ENCODE measurements around the gene PLPPR4. TPM values are rescaled to one million over a fixed set of nuclear protein-coding genes. Genes with fewer than 3 reads are reported as not detected.

PLPPR4 gene
- total RNA-seq, 1 donor from 2014 or later = 0.24 TPM

DNA sequence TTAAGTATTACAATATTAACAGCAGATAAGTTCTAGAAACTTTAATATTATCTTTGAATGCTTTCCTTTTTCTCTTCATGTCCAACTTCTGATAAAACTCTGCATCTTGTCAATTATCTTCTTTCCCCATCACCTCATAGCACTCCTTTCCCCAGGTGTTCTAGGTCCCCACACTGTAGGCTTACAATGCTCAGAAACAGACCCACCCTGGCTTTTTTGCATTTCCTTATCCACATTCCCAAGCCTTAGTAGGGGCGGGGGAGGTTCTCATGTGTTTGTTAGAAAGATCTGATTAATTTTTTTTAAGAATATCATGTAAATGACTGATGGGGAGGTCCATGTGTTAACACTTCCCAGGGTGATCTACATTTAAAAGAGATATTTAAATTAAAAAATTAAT is 63.9 kb downstream of the PLPPR4 start:
- DNase-seq (ENCODE audit: missing footprints) = no peak
- ATAC-seq = no peak
- intact Hi-C loops (cut with DNase I) = no loop called here

DNA sequence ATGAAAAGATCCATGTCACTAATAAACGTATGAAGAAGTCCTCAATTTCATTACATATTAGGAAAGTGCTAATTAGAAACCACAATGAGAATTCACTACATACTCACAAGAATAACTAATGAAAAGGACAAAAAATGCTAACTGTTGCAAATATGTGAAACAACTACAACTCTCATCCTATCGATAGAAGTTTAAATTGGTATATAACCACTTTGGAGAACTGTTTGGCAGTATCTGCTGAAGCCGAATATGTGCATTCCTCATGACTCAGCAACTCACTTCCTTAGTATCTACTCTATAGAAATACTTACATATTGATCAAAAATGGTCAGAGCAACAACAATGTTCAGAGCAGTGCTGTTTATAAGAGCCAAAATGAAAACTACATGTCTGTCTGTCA is 66.8 kb downstream of the PLPPR4 start:
- ATAC-seq = no peak
- DNase-seq (ENCODE audit: missing footprints) = no peak

GRCh38 chr1:99331636-99332035 is 67.3 kb downstream of the PLPPR4 start:
- intact Hi-C loops (cut with DNase I) = no loop called here
- no peak for DNase-seq (ENCODE audit: missing footprints)
- ATAC-seq = no peak

More for the DNA sequence above, 66.8 kb downstream of the PLPPR4 start:
- intact Hi-C loops (cut with DNase I) = no loop called here

DNA sequence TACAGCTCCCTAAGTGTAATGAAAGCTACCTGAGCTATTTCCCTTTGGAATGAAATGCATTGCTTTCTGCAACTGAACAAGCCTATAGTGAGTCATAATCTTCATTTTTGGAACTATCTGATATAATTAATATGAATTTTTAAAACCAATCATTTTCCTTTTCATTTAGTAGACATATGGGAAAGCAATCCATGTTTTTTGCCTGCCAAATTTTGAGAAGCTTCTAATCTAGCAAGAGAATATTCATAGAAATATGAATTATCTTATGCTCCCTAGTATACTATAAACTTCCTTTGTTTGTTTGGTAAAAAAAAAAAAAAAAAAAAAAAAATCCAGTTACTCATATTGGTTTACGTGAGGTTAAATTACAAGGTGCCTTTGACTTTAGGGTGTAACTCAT is 68.3 kb downstream of the PLPPR4 start:
- ATAC-seq (no peak), DNase-seq (ENCODE audit: missing footprints) (no peak)
- intact Hi-C loops (cut with DNase I) = no loop called here

DNA sequence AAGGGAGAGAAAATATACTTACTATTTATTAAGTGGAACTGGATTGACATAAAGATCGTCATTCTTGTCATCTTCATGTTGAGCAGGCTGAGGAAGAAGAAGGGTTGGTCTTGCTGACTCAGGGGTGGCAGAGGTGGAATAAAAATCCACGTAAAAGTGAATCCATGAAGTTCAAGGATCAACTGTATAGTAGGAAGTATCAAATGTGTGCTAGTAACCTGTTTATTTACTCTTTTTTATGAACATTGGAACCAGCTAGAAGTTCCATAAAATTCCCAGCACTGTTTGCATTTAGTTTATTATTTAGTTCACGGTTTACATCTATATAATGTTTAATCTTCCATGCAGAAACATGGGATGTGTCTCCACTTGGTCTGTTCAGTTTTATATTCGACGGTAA is 70.7 kb downstream of the PLPPR4 start:
- ATAC-seq (no peak), DNase-seq (ENCODE audit: missing footprints) (no peak)
- intact Hi-C loops (cut with DNase I) = no loop called here

DNA sequence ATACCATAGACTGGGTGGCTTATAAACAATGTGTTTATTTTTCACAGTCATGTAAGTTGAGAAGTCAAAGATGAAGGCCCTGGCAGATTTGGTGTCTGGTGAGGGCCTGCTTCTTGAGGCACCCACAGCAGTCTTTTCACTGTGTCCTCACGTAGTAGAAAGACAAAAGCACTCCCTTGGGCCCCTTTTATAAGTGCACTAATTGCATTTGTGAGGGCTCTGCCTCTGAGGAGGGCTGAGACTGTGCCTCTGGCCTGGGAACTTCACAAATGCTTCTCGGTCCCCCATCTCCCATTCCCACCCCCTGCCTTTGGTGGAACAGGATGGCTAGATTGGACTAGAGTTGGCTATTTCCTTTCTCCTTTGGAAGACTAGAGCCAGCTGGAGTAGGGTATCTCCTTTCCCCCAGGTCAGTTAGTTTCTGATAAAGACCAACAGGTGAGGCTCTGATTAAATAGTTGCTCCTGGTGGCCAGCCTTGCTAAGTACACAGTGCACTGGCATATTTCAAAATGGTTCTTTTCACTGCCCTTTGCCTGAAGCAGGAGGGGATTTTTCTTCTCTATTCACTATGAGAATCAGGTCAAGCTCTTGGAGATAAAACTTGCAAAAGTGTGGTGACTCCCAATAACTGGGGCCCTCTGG is 82.9 kb downstream of the PLPPR4 start:
- ATAC-seq = no peak
- DNase-seq (ENCODE audit: missing footprints) = no peak
- intact Hi-C loops (cut with DNase I) = no loop called here

DNA sequence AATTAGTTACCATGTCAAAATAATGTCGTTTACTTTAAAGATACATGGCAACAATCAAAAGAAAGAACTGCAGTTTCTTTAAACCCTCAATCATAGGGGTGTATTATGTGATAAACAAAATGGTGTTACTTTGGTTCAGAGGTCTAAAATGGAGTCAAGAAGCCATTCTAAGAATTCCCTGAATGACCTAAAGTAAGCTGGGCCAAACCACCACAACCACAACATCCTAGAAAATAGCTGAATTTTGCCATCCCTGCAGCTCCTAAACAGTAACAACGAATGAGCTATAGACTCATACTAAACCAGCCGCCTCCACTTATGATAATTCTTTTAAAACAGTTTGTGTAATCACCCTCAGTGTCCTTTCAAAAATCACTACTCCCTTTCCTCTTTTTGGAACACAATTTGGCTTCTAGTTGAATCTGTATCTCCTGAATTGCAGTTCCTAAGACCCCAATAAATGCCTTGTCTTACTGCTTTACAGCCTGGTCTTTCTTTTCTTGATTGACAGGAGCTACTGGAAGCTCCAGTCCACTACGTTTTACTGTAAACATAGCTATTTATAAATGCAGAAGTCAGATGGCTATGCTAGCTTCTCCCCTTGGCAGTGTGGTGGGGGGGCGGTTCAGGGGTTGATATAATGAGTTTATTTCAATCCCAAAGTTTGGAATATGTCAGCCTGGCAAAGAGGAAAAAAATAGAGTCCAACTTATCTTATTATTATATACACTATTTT is 84.3 kb downstream of the PLPPR4 start:
- no peak for DNase-seq (ENCODE audit: missing footprints)
- intact Hi-C loops (cut with DNase I) = no loop called here
- no peak for ATAC-seq

DNA sequence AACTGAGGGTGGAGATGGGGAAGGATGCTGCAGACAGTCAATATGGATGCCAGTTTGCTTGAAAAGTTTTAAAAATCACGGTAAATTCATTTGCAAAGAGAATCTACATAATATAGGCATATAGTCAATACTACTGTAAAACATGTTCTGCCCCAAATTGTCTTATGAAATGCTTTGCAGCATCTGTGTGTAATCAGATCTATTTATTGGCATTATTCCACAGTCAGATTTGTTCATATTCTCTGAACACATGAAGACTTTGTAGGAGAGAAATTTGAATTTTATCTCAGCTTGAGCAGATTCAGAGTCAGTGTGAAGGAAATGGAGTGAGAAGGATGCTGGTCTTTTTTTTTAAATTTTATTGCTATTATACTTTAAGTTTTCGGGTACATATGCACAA is 88.5 kb downstream of the PLPPR4 start:
- intact Hi-C loops (cut with DNase I) = no loop called here
- no peak for DNase-seq (ENCODE audit: missing footprints)
- no peak for ATAC-seq

DNA sequence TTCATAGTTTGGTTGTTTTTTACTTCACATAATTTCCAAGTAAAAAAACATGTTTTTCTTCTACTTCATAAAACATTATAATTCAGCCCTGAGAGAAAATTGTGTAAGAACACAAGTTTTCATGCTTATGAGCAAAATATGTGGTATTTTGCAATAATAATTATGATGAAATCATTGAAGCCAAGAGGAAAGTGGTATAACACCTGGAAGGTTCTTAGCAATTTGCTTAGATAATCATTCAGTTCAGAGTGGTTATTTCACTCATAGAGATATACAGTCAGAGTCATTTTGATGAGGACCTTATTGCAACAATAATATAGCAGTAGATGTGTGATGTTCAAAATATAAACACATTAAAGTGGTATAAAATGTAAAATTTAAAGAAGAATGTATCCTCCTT is 94.5 kb downstream of the PLPPR4 start:
- intact Hi-C loops (cut with DNase I) = no loop called here
- ATAC-seq = no peak
- no peak for DNase-seq (ENCODE audit: missing footprints)

All from Right ventricle myocardium inferior (tissue), 1 donor.